ENCODE measurements around the gene MT1A.
"Not testable (repeated sequence)": the region's sequence is repeated elsewhere in the genome, so short reads cannot be mapped to it uniquely, and the experiment has no call there.

Gene MT1A

DNA sequence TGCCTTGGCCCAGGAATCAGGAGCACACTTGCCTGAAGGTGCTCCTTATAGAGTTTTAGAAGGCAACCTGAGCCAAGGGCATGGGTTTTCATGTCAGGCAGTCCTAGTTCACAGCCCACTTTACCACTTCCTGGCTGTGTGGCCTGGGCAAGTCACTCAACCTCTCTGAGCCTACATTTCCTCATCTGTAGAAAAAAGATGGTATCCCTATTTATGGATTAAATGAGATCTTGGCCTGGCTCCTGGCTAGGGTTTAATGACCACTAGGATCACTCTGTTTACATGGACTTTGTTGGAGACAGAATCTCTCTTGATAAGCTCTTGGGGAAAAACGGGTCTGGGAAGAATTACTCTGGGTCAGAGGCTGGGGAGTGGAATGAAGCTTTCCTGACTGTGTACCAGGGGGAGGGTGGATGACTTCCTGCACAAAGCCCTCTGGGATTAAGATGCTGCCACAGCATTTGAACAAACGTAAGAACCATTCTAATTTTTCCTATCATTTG lies 27.8 kb upstream of the MT1A start:
- DNase-seq (ENCODE audit: low spot score) = peak; percentile 23

DNA sequence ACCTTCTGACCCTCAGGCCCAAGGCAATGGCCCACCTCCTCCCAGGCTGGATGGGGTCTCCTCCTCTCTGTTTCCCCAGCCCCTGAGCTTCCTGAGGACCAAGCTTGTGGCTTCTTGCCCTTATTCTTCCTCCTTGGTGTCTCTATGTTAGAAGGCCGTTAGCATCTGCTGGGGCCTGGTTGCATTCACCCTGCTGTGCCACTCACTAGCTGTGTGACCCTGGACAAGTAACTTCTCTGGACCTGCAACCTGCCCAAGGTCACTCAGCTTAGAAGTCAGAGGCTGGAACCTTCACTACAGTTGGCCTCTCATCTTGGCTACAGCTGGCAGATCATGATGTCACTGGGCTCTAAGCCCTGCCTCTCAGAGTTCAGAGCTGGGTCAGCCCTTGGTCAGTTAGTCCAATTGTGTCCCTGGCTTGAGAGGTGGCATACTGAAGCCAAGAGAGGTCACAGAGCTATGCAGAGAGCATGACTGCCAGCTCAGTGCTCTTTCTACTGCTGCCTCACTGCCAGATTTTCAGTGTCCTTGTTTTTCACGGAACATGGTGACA lies 27.1 kb upstream of the MT1A start:
- DNase-seq (ENCODE audit: low spot score) = no peak

DNA sequence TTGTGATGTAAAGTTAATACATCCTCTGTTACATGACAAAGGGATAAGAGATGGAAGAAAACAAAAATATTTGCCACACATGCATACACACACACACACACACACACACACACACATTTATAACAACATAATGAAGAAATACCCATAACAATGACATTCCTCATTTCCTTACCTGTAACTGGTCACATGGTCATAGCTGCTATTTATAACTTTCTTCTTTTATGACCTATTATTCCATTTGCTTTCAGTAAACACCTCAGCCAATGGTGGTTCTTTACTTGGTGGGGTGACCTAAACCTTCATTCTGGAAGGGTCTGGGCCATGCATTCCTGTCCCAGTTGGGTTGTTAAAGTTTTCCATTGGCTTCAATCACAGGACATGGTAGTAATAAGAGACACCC lies 24.8 kb upstream of the MT1A start:
- DNase-seq (ENCODE audit: low spot score) = no peak

DNA sequence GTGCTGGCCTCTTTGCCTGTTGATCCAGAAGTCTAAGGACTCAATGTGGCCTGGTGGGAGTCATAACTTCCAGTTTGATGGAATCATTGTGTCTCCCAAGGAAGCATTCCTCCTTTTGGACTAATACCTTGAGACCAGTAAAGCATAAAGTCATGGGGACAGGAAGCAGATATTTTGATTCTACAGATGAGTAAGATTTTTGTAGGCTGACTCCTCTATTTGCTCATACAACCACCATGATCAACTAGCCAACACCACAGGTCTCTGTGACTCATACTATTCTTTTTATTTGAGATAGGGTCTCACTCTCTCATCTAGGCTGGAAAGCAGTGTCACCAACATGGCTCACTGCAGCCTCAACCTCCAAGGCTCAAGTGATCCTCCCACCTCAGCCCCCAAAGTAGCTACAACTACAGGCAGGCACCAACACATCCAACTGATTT lies 23.9 kb upstream of the MT1A start:
- DNase-seq (ENCODE audit: low spot score) = no peak

DNA sequence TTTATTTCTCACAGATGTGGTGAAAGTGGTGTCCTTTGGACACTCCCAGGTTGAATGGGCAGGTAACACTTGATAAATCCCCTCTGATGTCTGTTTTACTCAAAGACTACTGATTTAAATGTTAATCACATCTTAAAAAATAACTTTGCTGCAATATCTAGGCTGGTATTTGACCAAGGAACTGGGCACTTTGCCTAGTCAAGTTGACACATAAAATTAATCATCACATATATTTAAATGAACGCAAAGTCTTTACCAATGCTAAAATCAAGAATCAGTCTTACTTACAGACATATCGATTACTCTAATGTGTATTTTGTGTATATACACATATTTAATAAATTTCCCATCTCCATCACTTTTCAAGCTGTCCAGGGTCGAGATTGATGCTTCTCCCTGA lies 23.1 kb upstream of the MT1A start:
- DNase-seq (ENCODE audit: low spot score) = no peak

DNA sequence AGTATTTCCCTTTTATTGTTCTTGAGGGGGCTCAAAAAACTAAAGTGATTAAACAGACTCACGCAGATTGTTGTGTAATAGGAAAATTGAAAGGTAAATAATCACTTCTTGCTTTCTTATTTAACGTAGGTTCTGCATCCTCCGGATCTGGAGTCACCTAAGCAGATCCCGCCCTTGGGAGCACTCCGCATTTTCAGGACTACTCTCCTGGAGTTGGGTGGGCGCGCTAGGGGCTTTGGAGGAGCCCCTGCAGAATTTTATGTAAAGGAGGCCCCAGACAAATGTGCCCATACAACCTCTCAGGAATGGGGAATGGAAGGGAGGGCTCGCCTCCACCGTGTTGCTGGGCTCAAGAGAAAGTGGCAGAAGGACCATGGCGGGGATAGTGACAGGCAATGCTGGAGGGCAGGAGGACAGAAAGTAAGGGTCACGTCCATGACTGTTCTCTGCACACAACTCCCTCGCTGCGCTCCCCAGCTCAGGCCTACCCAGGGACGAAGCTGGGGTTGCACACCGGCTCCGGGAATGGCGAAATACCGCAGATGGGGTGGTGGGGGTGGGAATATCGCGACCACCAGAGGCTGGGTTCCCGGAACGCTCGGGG lies 21.8 kb upstream of the MT1A start:
- no peak for DNase-seq (ENCODE audit: low spot score)

DNA sequence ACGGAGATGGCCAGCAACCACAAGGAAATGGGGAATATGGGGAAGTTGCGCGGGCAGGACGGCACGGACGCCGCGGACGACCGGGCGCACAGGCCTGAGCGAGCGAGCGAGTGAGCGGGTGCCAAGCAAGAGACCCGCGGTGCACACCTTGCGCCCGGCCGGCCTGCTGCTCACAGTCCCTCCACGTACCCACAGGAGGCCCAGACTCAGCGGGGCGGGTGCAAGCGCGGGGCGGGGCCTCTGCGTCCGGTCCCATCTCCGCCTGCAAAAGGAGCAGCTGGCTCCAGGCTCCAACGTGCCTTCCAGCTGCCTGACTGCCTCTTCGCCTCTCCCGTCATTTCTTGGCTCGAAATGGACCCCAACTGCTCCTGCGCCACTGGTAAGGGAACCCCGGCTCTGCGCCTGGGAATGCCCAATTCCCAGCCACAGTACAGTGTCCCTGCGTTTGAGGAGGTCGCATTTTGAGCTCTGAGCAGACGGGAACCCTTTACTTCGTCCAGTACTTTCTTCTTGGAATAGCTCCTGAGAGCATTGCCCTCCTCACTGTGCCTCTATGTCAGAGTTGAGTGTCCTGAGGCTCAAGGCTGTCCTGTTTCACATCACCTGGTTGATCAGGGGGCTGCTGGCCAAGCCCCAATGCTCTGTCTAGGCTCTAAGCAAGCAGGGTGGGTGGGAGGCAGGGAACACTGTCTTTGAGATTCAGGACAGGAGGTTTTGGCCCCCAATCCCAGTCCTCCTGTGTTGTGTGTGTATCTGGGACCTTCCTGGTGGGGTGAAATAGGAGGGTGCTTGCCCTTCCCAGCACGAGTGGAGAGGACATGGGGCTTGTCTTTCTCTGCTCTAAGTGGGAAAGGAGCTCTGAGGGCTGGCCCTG lies 21.0 kb upstream of the MT1A start:
- DNase-seq (ENCODE audit: low spot score) = peak; percentile 43

DNA sequence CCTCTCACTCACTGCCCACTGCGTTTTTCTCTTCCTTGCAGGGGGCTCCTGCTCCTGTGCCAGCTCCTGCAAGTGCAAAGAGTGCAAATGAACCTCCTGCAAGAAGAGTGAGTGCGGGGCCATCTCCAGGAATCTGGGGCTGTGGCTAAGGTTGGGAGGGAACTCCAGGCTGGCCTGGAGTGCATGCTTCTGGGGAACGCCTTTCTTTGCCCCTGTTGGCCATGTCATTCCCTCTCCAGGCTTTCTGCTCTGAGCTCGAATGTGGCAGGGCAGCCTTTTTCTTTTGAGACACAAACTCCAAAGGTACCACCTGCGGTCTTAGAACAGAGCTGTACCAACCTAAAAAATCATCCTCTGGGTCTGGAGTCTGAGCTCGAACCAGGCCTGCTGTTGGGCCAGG lies 20.3 kb upstream of the MT1A start:
- DNase-seq (ENCODE audit: low spot score) = no peak

DNA sequence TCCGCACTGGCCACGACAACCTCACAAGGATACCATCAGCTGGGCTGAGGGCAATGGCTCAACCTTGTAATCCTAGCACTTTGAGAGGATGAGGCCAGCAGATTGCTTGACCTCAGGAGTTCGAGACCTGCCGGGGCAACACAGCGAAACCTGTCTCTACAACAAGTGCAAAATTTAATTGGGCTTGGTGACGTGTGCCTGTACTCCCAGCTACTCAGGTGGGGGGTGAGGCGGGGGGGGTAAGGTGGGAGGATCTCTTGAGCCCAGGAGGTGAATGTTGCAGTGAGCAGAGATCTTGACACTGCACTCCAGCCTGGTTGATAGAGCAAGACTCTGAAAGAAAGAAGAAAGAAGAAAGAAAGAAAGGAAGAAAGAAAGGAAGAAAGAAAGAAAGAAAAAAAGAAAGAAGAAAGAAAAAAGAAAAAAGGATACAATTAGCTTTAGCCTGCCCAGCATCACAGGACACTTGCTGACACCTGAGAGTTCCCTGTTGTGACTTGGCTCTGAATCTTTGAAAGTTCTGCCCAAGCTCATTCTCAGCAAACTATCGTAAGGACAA lies 18.0 kb upstream of the MT1A start:
- DNase-seq (ENCODE audit: low spot score) = no peak

DNA sequence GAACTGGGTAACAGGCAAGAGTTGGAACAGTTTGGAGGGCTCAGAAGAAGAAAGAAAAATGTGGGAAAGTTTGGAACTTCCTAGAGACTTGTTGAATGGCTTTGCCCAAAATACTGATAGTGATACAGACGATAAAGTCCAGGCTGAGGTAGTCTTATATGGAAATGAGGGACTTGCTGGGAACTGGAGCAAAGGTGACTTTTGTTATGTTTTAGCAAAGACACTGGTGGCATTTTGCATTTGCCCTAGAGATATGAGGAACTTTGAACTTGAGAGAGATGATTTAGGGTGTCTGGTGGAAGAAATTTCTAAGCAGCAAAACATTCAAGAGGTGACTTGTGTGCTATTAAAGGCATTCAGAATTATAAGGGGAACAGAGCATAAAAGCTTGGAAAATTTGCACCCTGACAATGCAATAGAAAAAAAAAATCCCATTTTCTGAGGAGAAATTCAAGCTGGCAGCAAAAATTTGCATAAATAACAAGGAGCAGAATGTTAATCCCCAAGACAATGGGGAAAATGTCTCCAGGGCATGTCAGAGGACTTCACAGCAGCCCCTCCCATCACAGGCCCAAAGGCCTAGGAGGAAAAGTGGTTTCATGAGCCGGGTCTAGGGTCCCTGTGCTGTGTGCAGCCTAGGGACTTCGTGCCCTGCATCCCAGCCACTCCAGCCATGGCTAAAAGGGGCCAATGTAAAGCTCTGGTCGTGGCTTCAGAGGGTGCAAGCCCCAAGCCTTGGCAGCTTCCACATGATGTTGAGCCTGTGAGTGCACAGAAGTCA lies 16.6 kb upstream of the MT1A start:
- DNase-seq (ENCODE audit: low spot score) = not testable (repeated sequence)

DNA sequence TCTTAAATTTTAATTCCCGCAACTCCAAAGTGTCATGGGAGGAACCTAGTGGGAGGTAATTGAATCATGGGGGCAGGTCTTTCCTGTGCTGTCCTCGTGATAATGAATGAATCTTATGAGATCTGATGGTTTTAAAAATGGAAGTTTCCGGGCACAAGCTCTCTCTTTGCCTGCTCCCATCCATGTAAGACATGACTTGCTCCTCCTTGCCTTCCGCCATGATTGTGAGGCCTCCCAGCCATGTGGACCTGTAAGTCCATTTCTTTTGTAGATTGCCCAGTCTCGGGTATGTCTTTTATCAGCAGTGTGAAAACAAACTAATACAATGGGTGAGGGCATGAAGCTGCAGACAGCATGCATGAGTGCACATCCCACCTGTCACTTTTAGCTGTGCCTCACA lies 15.3 kb upstream of the MT1A start:
- not testable (repeated sequence) for DNase-seq (ENCODE audit: low spot score)

DNA sequence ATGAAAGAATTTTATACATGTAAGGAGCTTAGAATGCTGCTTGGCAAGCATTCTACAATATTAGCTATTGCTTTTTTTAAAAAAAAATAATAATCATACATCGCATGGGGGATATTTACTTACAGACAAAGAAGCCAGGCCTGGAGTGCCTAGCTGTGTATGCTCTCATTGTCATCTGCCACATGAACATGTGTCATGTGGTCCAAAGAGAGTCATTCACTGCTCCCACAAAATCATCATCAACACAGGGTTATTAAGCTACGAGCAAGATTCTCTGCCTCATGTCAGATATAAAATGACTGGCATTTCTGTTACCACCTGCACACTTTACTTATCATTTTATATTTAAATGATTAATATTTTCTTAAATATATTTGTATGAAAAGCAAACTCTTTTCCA lies 14.8 kb upstream of the MT1A start:
- no peak for DNase-seq (ENCODE audit: low spot score)

DNA sequence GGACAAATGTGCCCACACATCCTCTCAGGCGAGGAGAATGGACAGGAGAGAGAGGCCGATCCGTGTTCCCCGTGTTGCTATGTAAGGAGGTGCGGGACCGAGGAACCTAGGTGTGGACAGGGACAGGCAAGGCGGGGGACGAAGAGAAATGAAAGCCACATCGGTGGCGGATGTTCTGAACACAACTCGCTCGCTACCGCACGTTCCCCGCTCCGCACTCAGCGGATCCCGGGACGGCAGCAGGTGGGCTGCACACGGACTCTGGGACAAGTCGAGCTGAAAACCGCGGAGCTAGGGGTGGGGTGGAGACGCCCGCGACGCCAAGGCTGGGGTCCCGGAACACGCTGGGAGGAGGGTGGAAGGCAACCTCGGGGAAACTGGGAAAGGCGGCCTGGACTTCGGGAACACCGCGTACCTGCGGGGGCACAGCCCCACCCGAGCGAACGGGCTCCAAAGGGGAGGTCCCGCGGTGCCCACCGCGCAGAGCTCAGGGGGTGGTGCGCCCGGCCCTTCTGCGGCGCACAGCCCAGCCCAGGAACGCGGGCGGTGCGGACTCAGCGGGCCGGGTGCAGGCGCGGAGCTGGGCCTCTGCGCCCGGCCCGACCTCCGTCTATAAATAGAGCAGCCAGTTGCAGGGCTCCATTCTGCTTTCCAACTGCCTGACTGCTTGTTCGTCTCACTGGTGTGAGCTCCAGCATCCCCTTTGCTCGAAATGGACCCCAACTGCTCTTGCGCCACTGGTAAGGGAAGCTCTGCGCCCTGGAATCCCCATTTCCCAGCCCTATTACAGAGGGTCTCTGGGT lies 13.1 kb upstream of the MT1A start, which contains the start of gene MT1E:
Gene MT1E (plus strand): TSS at position 642 of the 803 bp plus-strand sequence. CDS start 71 bp downstream, at position 713.
- no peak for DNase-seq (ENCODE audit: low spot score)

DNA sequence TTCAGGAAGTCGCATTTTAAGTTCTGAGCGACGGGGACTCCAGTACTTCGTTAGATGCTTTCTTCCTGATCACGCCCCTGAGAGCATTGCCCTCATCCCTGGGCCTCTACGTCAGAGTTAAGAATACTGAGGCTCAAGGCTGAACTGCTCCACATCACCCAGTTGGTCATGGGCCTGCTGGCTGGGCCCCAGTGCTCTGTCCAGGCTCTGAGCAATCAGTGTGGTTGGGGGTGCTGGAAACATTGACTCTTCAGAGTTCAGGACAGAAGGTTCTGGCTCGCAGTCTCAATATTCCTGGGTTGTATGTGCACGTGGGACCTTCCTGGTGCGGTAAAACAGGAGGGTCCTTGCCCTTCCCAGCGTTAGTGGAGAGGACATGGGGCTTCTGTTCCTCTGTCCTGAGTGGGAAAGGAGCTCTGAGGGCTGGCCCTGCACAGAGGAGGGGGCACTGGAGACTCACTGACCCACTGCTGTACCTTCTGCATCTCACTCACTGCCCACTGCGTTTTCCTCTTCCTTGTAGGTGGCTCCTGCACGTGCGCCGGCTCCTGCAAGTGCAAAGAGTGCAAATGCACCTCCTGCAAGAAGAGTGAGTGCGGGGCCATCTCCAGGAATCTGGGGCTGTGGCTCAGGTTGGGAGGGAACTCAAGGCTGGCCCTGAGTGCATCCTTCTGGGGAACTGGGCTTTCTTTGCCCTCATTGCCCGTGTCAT lies 12.4 kb upstream of the MT1A start:
- no peak for DNase-seq (ENCODE audit: low spot score)

DNA sequence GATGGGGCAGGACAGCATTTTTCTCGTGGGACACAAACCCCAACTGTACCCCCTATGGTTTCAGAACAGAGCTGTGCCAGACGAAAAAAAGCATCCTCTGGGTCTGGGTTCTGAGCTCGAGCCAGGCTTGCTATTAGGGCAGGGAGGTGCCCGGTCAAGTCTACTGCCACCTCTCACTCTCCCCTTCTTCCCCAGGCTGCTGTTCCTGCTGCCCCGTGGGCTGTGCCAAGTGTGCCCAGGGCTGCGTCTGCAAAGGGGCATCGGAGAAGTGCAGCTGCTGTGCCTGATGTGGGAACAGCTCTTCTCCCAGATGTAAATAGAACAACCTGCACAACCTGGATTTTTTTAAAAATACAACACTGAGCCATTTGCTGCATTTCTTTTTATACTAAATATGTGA lies 11.8 kb upstream of the MT1A start:
- no peak for DNase-seq (ENCODE audit: low spot score)

DNA sequence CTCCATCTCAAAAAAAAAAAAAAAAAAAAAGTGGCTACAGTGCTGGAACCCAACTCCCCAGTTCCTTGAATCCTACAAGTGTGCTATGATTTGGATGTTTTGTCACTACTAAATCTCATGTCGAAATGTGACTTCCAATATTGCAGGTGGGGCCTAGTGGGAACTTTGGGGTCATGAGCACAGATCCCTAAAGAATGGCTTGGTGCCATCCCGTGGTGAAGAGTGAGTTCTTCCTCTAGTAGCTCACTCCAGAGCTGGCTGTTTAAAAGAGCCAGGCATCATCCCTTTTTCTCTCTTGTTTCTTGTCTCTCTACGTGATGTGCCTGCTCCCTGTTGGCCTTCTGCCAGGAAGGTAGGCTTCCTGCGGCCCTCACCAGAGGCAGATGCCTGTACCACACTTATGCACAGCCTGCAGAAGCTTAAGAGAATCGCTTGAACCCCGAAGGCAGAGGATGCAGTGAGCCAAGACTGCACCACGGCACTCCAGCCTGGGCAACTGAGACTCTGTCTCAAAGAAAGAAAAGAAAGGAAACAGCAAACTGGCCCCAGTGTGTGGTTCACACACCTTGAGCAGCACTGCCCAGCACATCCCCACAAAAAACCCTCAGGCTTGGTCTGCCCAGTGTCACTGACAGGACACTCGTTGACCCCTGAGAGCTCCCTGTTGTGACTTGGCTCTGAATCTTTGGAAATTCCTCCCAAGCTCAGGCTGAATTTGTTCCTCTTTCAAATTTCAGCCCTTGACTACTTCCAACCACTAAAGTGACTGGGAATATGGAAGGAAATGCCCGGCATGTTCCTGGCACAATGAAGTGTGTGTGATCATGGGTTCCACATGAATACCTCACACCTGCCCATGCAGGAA lies 9.7 kb upstream of the MT1A start:
- DNase-seq (ENCODE audit: low spot score) = no peak

DNA sequence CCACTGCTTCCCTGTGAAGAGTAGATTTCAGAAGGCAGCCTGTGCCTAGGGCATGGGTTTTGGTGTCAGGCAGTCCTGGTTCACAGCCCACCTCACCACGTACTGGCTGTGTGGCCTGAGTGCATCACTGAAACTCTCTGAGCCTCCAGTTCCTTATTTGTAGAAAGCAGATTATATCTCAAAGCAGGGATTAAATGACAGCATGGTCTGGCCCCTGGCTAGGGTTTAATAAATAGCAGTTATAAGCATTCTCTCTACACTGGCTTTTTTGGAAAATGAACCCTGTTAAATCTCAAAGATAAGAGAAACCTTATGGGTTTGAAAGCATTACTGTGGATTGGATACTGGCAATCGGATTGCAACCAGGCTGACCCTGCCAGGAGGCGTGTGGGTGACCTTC lies 8.9 kb upstream of the MT1A start:
- DNase-seq (ENCODE audit: low spot score) = no peak

DNA sequence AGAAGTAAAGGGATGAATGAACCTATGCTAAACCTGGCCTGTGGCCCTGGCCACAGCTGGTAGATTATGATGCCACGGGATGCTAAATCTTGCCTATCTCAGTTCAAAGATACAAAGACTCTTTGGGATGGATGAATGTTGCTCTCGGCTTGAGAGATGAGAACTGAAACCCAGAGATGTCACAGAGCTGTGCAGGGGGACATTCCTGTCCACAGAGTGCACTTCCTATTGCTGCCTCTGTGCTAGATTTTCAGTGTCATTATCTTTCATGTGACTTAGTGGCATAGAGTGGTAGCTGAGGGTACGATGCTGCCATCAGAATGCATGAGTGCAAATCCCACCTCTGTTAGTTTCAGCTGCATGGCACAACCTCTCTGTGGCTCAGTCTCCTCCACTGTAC lies 8.3 kb upstream of the MT1A start:
- no peak for DNase-seq (ENCODE audit: low spot score)

DNA sequence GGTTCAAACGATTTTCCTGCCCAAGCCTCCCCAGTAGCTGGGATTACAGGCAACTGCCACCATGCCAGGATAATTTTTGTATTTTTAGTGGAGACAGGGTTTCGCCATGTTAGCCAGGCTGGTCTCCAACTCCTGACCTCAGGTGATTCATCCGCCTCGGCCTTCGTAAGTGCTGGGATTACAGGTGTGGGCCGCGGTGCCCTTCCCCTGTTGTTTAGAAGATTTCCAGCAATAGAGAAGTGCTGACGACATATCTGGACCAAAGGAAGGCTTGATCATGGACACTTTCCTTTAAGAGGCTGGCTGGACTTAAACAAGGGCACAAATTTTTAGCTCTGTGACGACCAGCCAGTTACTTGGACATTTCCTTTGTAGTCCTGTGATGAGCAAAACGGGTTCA lies 7.3 kb upstream of the MT1A start:
- no peak for DNase-seq (ENCODE audit: low spot score)

DNA sequence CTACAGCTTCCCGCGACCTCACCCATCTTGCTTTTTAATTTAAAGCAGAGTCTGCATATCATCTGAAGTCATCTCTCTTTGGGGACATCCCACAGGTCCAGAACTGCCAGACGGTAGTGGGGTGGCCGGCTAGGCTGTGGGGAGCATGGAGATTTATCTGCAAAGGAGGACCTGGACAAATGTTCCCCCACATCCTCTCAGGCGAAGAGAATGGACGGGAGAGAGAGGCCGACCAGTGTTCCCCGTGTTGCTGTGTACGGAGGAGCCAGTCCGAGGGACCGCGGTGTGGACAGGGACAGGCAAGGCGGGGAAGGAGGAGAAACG lies 6.7 kb upstream of the MT1A start:
- no peak for DNase-seq (ENCODE audit: low spot score)
